HG03460 (cell line): ENCODE data around the gene LELP1.
"Not testable (repeated sequence)": the region's sequence is repeated elsewhere in the genome, so short reads cannot be mapped to it uniquely, and the experiment has no call there.

ENCODE experiments used
- ATAC-seq: cut with Tn5 transposase; IDR thresholded peaks from one replicate; pipeline ENCODE4 v1.9.1; 2021; ENCODE audit not compliant: unreplicated experiment

Gene LELP1

DNA sequence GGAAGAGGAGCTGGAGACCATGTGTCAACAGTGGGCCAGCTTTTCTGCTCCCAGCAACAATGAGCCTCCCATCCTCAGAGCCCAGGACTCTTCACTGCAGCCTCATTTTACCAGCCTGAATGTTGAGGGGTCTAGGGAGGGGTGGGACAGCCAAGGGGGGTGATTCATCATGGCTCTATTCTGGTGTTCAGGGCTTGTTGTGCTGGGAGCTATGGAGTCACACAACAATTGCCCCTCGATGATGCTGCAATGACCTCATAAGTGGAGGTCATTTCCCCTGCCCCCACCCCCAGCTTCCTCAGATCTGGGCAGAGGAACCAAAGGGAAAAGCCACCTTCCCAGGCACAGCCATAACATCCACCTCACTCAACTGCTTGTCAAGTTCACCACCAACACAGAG lies at the start of gene LELP1:
Gene LELP1, plus strand, starts transcription at position 301 of the 400 bp plus-strand sequence. CDS start 1,278 bp downstream, outside the sequence.
- no peak for ATAC-seq

DNA sequence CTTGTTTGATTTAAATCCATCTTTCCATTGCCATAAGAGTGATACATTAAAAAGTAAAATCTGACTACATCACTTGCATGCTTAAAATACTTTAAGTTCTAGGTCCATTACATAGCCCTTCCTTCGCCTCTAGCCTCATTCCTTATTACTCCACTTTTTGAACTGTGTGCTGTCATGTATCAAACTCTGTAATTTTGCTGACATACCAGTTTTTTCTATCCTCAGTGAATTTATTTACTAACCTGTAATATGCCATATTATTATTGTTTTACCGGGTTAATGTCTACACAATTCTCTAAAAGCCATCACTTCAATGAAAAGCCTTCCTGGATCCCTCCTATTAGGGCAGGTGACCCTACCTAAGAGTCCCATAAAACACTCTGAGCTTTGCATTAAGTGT lies 47.7 kb upstream of the LELP1 start:
- no peak for ATAC-seq

- no peak for ATAC-seq
Measured at GRCh38 chr1:153168686-153169085, 34.5 kb upstream of the LELP1 start.

- no peak for ATAC-seq
Measured at GRCh38 chr1:153174624-153175023, 28.6 kb upstream of the LELP1 start.

DNA sequence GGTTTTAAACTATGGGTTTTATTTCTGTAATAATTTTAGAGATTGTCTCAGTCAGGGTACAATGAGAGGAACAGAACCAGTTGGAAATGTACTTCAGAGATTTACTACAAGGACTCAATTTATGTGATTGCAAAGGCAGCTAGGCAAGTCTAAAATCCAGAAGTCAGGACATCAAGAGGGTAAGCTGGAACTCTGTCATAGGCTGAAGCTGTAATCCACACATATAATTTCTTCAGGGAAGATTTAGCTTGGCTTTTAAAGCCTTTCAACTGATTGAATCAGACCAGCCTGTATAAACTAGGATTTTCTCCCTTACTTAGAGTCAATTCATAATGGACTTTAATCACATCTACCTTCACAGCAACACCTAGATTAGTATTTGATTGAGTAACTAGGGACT lies 24.3 kb upstream of the LELP1 start:
- no peak for ATAC-seq

DNA sequence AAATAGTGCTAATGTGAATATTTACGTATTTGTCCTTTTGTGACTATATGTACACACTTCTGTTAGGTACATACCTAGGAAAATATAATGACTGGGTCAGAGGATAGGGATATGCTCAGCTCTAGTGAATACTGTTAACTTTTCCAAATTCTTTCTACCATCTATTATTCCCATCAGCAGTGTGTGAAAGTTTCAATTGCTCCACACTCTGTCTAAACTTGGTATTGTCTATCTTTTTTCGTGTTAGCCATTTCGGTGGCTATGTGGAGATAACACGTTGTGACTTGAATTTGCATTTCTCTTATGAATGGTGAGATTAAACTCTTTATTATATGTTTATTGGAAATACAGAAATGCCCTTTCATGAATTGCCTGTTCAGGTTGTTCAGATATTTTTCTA lies 22.7 kb upstream of the LELP1 start:
- ATAC-seq: no peak

- ATAC-seq: not testable (repeated sequence)
Measured at GRCh38 chr1:153188301-153188700, 14.9 kb upstream of the LELP1 start.

GRCh38 chr1:153190373-153190772 lies 12.9 kb upstream of the LELP1 start:
- no peak for ATAC-seq

DNA sequence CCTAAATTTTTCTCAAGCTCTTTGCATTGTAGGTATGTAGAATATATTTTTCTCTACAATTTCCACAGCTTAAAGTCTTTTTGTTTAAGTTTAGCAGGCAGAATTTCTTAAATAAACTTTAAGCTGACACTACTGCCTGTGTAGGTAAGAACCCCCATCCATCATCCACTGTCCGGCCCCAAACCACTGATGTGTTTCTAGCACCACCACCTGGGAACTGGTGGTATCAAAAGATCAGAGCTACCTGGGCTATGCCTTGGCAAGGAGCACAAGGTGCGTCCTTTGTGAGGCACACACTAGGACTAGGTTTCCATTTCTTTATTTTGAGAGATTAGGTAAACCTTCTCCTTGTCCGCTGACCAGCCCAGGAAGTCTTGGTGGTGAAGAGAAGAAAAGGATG lies 10.5 kb upstream of the LELP1 start:
- ATAC-seq: no peak

GRCh38 chr1:153194331-153195050 lies 8.7 kb upstream of the LELP1 start:
- no peak for ATAC-seq

GRCh38 chr1:153195216-153195615 lies 8.0 kb upstream of the LELP1 start:
- no peak for ATAC-seq

- no peak for ATAC-seq
Measured at GRCh38 chr1:153202006-153202405, 1.2 kb upstream of the LELP1 start.

GRCh38 chr1:153206631-153207030 lies 3.4 kb downstream of the LELP1 start:
- ATAC-seq: no peak

- ATAC-seq: no peak
Measured at GRCh38 chr1:153210206-153210605, 7.0 kb downstream of the LELP1 start.

DNA sequence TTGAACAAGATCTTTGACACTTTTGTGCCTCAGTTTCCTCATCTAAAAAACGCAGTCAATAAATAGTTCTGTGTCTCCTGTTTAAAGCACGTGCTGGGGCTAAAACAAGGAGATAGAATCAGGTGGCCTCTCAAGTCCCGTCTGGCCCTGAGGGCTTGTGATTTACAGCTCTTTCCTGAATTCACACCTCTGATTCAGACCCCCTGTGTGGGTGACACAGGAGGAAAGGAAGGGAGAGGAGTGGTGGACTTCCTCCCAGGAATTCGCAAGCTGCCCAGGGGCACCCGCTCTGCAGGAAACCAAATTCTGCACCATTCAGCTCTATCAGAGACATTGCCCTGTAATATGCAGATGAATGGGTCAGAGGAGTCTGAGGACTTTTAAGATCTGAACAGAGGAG lies 9.0 kb downstream of the LELP1 start:
- no peak for ATAC-seq

DNA sequence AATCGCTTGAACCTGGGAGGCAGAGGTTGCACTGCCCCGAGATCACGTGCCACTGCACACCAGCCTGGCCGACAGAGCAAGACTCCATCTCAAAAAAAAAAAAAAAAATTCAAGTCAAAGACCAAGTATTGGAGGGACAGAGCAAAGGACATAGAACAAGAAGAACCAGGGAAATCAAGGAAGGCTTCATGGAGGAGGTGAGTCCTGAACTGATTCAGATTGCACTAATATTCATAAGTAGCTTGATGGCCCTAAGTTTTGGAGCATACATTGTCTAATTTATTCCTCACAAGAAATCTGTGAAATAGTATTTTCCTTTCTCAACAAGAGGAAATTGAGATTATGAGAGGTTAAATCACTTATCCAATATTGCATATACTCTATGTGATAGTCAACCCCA lies 10.3 kb downstream of the LELP1 start:
- ATAC-seq: no peak

DNA sequence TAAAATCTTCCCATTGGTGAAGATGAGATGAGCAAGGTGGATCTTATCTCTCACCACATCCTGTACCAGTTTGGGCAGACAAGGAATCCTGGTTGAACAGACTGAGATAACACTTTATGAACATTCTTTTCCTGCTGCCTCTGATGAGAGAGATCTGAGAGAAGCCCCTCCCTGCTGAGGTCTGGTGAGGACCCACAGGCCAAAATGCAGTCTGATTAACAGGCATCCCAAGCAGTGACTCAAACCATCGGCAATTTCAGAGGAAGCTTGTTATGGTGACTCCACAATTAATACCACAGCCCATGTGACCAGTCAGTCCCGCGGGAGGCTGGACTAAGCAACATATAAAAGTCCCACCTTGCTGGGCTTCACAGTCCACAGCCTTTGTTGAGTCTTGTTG lies 14.0 kb downstream of the LELP1 start, which contains the start of gene PRR9:
Gene PRR9, plus strand, starts transcription at position 373 of the 400 bp plus-strand sequence. CDS start 561 bp downstream, outside the sequence.
- no peak for ATAC-seq

DNA sequence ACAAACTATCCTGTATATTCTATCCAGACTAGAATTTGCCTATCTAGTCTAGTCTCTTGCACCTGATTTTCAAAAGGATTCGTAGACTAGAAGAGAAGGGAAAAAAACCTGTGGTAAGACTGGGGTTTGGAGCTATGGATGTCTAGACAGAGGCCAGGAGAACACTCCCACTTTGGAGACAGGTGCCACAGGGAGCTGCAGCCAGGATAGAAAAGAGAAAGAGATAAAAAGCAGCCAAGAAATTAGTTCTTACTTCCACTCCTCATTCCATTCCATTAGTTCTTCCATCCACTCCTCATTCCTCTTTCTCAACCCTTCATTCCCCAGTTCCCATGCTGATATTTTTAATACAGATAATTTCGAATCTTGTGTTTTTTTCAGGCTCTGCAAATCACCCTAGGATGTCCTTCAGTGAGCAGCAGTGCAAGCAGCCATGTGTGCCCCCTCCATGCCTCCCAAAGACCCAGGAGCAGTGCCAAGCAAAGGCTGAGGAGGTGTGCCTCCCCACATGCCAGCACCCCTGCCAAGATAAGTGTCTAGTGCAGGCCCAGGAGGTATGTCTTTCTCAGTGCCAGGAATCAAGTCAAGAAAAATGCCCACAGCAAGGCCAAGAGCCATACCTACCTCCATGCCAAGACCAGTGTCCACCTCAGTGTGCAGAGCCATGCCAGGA lies 14.7 kb downstream of the LELP1 start:
- no peak for ATAC-seq

GRCh38 chr1:153220606-153221303 lies 17.5 kb downstream of the LELP1 start:
- ATAC-seq: no peak

DNA sequence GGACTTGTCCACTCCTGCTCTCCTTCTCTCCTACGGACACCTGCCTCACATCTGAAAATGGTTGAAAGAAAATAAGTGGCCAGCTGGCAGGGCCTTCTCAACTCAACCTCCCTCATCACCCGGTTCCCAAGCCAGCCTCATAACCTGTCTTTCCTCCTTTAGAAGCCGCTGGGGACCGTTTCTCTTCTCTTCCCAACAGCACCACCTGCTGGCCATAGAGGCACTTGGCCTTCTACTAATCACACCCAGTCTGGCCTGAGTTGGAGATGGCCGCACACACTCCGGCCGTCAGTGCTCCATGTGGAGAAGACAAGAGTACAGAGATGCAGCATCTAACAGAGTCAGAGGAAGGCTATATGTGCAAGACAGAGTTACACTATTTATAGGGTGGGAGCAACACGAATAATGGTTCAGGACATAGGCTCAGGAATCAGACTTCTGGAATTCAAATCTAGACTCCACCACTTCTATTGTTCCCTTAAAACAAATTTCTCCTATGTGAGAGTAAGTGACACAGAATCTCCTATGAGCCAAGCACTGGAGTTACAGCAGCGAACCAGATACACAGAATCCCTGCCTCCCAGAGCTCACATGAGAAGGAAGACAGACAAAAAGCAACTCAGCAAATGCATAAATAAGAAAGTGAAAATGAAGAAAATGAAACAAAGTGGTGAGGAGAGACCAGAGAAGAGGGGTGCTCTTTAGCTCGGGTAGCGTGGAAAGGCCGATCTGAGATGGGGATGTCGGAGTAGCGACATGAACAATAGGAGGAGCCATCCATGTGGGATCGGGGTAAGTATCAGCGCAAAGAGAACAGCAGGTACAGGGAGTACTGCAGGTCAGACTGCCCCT lies 20.0 kb downstream of the LELP1 start:
- not testable (repeated sequence) for ATAC-seq

GRCh38 chr1:153227810-153228209 lies 24.6 kb downstream of the LELP1 start:
- ATAC-seq: no peak
